Daoy (cell line): ENCODE results near the gene TPCN1. TPM values are rescaled to one million over a fixed set of nuclear protein-coding genes. Genes with fewer than 3 reads are reported as not detected.

ENCODE experiments used
- DNase-seq: peaks from one replicate; pipeline ENCODE4 v3.0.0-alpha.2; 2015; ENCODE audit warnings: low read depth
- total RNA-seq: library from RNA; depleted of rRNA; stranded (reverse); fragments of >200 nt; shearing (Covaris generic); gene quantifications from 2 replicates; pipeline ENCODE4 v1.2.3, GENCODE V29; 2014

TPCN1 gene
- total RNA-seq, 1 experiment from 2014 or later: 10.4 TPM

GRCh38 chr12:113302886-113303640 lies 81.8 kb downstream of the TPCN1 start:
- no peak for DNase-seq

- DNase-seq: no peak
Measured at GRCh38 chr12:113305281-113305856, 84.1 kb downstream of the TPCN1 start.

GRCh38 chr12:113306382-113306781 lies 85.1 kb downstream of the TPCN1 start:
- DNase-seq: peak; percentile 21

GRCh38 chr12:113310489-113310888 lies 89.2 kb downstream of the TPCN1 start:
- DNase-seq: peak; percentile 21

- DNase-seq: peak; percentile 43
Measured at GRCh38 chr12:113314121-113314529, 92.9 kb downstream of the TPCN1 start.

- DNase-seq: no peak
Measured at GRCh38 chr12:113315358-113315757, 94.1 kb downstream of the TPCN1 start.

GRCh38 chr12:113316155-113316554 lies 94.9 kb downstream of the TPCN1 start:
- no peak for DNase-seq

GRCh38 chr12:113317122-113317521 lies 95.9 kb downstream of the TPCN1 start:
- DNase-seq: no peak

GRCh38 chr12:113318046-113318656 lies 96.9 kb downstream of the TPCN1 start:
- no peak for DNase-seq

GRCh38 chr12:113318900-113319628 lies 97.8 kb downstream of the TPCN1 start:
- DNase-seq: no peak

- DNase-seq: no peak
Measured at GRCh38 chr12:113320401-113320800, 99.1 kb downstream of the TPCN1 start.

GRCh38 chr12:113322343-113322742 lies 101.1 kb downstream of the TPCN1 start:
- no peak for DNase-seq

GRCh38 chr12:113325916-113326315 lies 104.7 kb downstream of the TPCN1 start:
- DNase-seq: no peak

GRCh38 chr12:113326775-113327395 lies 105.6 kb downstream of the TPCN1 start:
- no peak for DNase-seq

- DNase-seq: no peak
Measured at GRCh38 chr12:113328368-113328889, 107.2 kb downstream of the TPCN1 start.

GRCh38 chr12:113329022-113329790 lies 107.9 kb downstream of the TPCN1 start:
- peak; percentile 33 for DNase-seq

- no peak for DNase-seq
Measured at GRCh38 chr12:113329791-113330417, 108.6 kb downstream of the TPCN1 start.

- no peak for DNase-seq
Measured at GRCh38 chr12:113330505-113330904, 109.2 kb downstream of the TPCN1 start.

- no peak for DNase-seq
Measured at GRCh38 chr12:113332688-113333417, 111.6 kb downstream of the TPCN1 start.

GRCh38 chr12:113333418-113333750 lies 112.1 kb downstream of the TPCN1 start:
- DNase-seq: no peak
